K562 (cell line): ENCODE results near the gene SLC10A4. TPM values are rescaled to one million over a fixed set of nuclear protein-coding genes. Genes with fewer than 3 reads are reported as not detected.

Experiments
- ADNP ChIP-seq: fragments of 200-800 bp; sonication (Bioruptor generic); IDR thresholded peaks from 2 replicates; pipeline ENCODE4 v1.6.1; 2016; ENCODE audit warnings: missing genetic modification characterization, missing compliant biosample characterization
- ARID4B ChIP-seq: sonication (generic); formaldehyde crosslinking; IDR thresholded peaks from 2 replicates; pipeline ENCODE4 v1.8.0; 2022; ENCODE audit warnings: mild to moderate bottlenecking, missing genetic modification reagents
- ATF4 ChIP-seq: fragments of 450-650 bp; formaldehyde crosslinking; IDR thresholded peaks from 2 replicates; pipeline ENCODE4 v1.4.0; 2022; ENCODE audit warnings: mild to moderate bottlenecking, moderate library complexity
- C11orf30 ChIP-seq: fragments of 450-650 bp; IDR thresholded peaks from 2 replicates; pipeline ENCODE4 v1.6.1; 2016; ENCODE audit warnings: low read depth, mild to moderate bottlenecking
- ESRRB ChIP-seq: fragments of 250-450 bp; sonication (Bioruptor Pico); IDR thresholded peaks from 2 replicates; pipeline ENCODE4 v1.5.0; 2020; ENCODE audit warnings: mild to moderate bottlenecking, moderate library complexity, borderline replicate concordance
- ETV1 ChIP-seq: fragments of 450-650 bp; conservative IDR thresholded peaks from 2 replicates; pipeline ENCODE4 v1.6.1; 2016; ENCODE audit warnings: missing genetic modification characterization, control low read depth, low read depth, missing compliant biosample characterization
- ETV6 ChIP-seq, 3 experiments: fragments of 150-350 bp in 1 of 3; sonication (generic) in 1 of 3; formaldehyde crosslinking in 1 of 3; IDR thresholded peaks; 2 replicates each; pipeline versions ENCODE4 v1.6.1 to v1.8.0; 2014 to 2022; ENCODE audit warnings: borderline replicate concordance in 2 of 3, low read depth in 2 of 3, antibody characterized with exemption in 1 of 3, low read length in 1 of 3, mild to moderate bottlenecking in 1 of 3, missing genetic modification reagents in 1 of 3
- FOXK1 ChIP-seq: sonication (generic); formaldehyde crosslinking; IDR thresholded peaks from 2 replicates; pipeline ENCODE4 v1.8.0; 2022; ENCODE audit warnings: missing genetic modification reagents, mild to moderate bottlenecking, borderline replicate concordance
- JUNB ChIP-seq: fragments of 450-650 bp; formaldehyde crosslinking; conservative IDR thresholded peaks from 2 replicates; pipeline ENCODE4 v1.4.0; 2020; ENCODE audit warnings: mild to moderate bottlenecking
- NCOA2 ChIP-seq, 2 experiments: fragments of 450-650 bp; IDR thresholded peaks; 2 replicates each; pipeline ENCODE4 v1.6.1; 2018; ENCODE audit warnings: mild to moderate bottlenecking in 2 of 2, moderate library complexity in 1 of 2; ENCODE audit not compliant: partially characterized antibody in 2 of 2
- NFE2 ChIP-seq: IDR thresholded peaks from 2 replicates; pipeline ENCODE4 v1.6.1; 2014; ENCODE audit warnings: antibody characterized with exemption, low read depth
- PML ChIP-seq: IDR thresholded peaks from 2 replicates; pipeline ENCODE4 v1.6.1; 2012; ENCODE audit warnings: low read length, inconsistent platforms
- POLR2B ChIP-seq: fragments of 450-650 bp; IDR thresholded peaks from 2 replicates; pipeline ENCODE4 v1.6.1; 2018; ENCODE audit warnings: low read depth; ENCODE audit not compliant: partially characterized antibody
- SMAD4 ChIP-seq: fragments of 250-450 bp; sonication (Bioruptor Pico); conservative IDR thresholded peaks from 2 replicates; pipeline ENCODE4 v1.8.0; 2021; ENCODE audit warnings: inconsistent platforms, mild to moderate bottlenecking, moderate library complexity
- SPI1 ChIP-seq: IDR thresholded peaks from 2 replicates; pipeline ENCODE4 v1.6.1; 2011; ENCODE audit warnings: low read depth, low read length, control low read depth, borderline replicate concordance
- TAL1 ChIP-seq: fragments of 450-650 bp; IDR thresholded peaks from 2 replicates; pipeline ENCODE4 v1.6.1; 2016; ENCODE audit warnings: mild to moderate bottlenecking
- TSHZ1 ChIP-seq: fragments of 250-450 bp; sonication (Bioruptor Pico); IDR thresholded peaks from 2 replicates; pipeline ENCODE4 v1.4.0; 2020; ENCODE audit warnings: mild to moderate bottlenecking, moderate library complexity
- YY1 ChIP-seq, 3 experiments: IDR thresholded peaks; 2 replicates each; pipeline ENCODE4 v1.6.1; 2011; ENCODE audit warnings: low read length in 2 of 3, mild to moderate bottlenecking in 2 of 3, moderate library complexity in 2 of 3, borderline replicate concordance in 1 of 3, control low read depth in 1 of 3, low read depth in 1 of 3; ENCODE audit not compliant: insufficient read depth in 3 of 3, insufficient replicate concordance in 2 of 3, control insufficient read depth in 1 of 3, insufficient read length in 1 of 3; ENCODE audit errors: extremely low read depth in 1 of 3
- ZC3H11A ChIP-seq: IDR thresholded peaks from 2 replicates; pipeline ENCODE4 v1.6.1; 2012; ENCODE audit warnings: low read depth, low read length, improper control_type of control experiment
- ZNF699 ChIP-seq: fragments of 250-450 bp; sonication (Bioruptor Pico); IDR thresholded peaks from 2 replicates; pipeline ENCODE4 v1.8.0; 2021; ENCODE audit warnings: mild to moderate bottlenecking, moderate library complexity; ENCODE audit not compliant: insufficient replicate concordance
- polyA plus RNA-seq, 8 experiments: library from polyadenylated mRNA; depleted of rRNA in 4 of 8; stranded (reverse) in 5 of 8; unstranded in 3 of 8; fragments of >200 nt; fragmentation: Nextera tagmentation in 2 of 8; fragmentation: Illumina TruSeq in 1 of 8; extraction: Ambion mirVana in 2 of 8; extraction: Trizol in 1 of 8; gene quantifications; 2 replicates each; pipeline versions ENCODE4 v1.2.1 to v1.2.3, GENCODE V29; 2011 to 2014; ENCODE audit warnings: inconsistent platforms in 1 of 8, missing spikeins in 1 of 8
- total RNA-seq, 7 experiments: library from RNA; depleted of rRNA in 6 of 7; stranded (reverse); fragments of >200 nt in 6 of 7; fragmentation: Illumina TruSeq in 2 of 7; extraction: Trizol in 2 of 7; gene quantifications; 2 replicates each; pipeline versions ENCODE4 v1.2.1 to v1.2.3, GENCODE V29; 2011 to 2021; ENCODE audit warnings: low replicate concordance in 1 of 7

The SLC10A4 gene
- total and polyA plus RNA-seq, 9 of the 15 experiments (the other 6 are each of a cell fraction or from before 2014, with no cell fraction given) = 2.5 to 16.9 (median 9.3) TPM

- TF ChIP-seq YY1 (IDR thresholded peaks at IDR 0.05; ENCODE audit: borderline replicate concordance in 1 of 3, control insufficient read depth in 1 of 3, extremely low read depth in 1 of 3, insufficient read depth in 3 of 3, insufficient read length in 1 of 3, insufficient replicate concordance in 2 of 3, low read depth in 1 of 3, low read length in 2 of 3) (no peak), ETV6 (IDR thresholded peaks at IDR 0.05; ENCODE audit: borderline replicate concordance in 1 of 2, low read depth in 2 of 2, low read length in 1 of 2) (no peak), ETV6 (CRISPR knock-in tag; IDR thresholded peaks at IDR 0.05; ENCODE audit: borderline replicate concordance) (no peak), TSHZ1 (CRISPR knock-in tag) (no peak), ZC3H11A (no peak), ADNP (tag) (no peak), NFE2 (peak; percentile 95), ESRRB (no peak), C11orf30 (peak; percentile 95), PML (no peak), ZNF699 (CRISPR knock-in tag) (no peak), SMAD4 (CRISPR knock-in tag) (no peak), ETV1 (tag) (no peak), NCOA2 (IDR thresholded peaks at IDR 0.05; ENCODE audit: partially characterized antibody in 2 of 2) (no peak), SPI1 (no peak), TAL1 (no peak), ARID4B (CRISPR knock-in tag) (no peak), ATF4 (CRISPR knock-in tag) (no peak), JUNB (CRISPR knock-in tag) (no peak), POLR2B (no peak), FOXK1 (CRISPR knock-in tag) (no peak)
These were observed 21.2 kb downstream of the SLC10A4 start (continued) for GRCh38 chr4:48504352-48504751.
